PC-3 (cell line): ENCODE data around the gene ATXN7L3B.

ENCODE experiments used
- EZH2phosphoT487 ChIP-seq: fragments of 300-600 bp; sonication (generic); IDR thresholded peaks from 2 replicates; pipeline ENCODE4 v1.6.1; 2018; ENCODE audit warnings: mild to moderate bottlenecking, antibody characterized with exemption, low read length, borderline replicate concordance
- TF ChIP-seq, protein P1 (sequence below): fragments of 300-600 bp; sonication (generic); conservative IDR thresholded peaks from 2 replicates; pipeline ENCODE4 v1.5.1; 2017; ENCODE audit warnings: antibody characterized with exemption, low read depth, mild to moderate bottlenecking, low read length

DNA sequence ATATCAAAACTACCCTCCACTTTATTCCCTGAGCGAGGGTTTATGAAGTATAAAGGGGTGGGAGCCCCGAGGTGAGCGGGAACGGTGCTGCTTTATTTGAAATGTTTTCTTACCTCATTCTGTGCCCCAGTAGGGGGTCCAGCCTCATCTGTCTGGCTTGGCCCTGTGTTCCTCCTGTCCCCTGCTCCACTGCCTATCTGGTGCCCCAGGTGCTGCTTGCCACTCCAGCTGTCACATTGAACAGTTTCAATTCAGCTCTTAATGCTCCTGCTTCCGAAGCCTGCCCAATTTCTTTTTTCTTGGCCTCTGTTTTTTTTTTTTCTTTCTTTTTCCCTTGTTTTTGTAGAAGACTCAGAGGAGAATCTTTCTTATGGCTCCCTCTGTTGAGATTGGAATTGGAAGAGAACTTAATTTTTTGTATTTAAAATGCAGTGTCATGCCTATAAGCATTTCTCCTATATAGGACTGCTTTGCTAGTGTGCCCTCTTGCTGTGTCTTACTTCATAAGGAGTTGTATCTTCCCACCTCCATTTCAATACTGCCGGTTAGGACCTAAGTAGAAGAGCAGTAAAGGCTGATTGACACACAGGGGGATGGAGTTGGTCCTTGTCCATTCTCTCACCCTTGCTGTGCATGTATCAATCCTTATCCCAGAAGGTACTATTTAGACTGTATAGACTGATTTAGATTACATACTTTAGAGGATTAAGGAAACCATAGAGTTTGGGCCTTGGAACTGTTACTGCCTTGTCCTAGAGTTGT is 2.3 kb downstream of the ATXN7L3B start:
- TF ChIP-seq, protein P1, sequence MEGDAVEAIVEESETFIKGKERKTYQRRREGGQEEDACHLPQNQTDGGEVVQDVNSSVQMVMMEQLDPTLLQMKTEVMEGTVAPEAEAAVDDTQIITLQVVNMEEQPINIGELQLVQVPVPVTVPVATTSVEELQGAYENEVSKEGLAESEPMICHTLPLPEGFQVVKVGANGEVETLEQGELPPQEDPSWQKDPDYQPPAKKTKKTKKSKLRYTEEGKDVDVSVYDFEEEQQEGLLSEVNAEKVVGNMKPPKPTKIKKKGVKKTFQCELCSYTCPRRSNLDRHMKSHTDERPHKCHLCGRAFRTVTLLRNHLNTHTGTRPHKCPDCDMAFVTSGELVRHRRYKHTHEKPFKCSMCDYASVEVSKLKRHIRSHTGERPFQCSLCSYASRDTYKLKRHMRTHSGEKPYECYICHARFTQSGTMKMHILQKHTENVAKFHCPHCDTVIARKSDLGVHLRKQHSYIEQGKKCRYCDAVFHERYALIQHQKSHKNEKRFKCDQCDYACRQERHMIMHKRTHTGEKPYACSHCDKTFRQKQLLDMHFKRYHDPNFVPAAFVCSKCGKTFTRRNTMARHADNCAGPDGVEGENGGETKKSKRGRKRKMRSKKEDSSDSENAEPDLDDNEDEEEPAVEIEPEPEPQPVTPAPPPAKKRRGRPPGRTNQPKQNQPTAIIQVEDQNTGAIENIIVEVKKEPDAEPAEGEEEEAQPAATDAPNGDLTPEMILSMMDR = no peak
- TF ChIP-seq EZH2phosphoT487 = no peak
